GM23338 (cell line): ENCODE measurements around the gene CD53. TPM values are rescaled to one million over a fixed set of nuclear protein-coding genes. Genes with fewer than 3 reads are reported as not detected.

Source experiments
- ATAC-seq: fragments of 200-7000 bp; cut with Tn5 transposase; 3 replicates; pipeline ENCODE4 v1.9.1; 2020
- DNase-seq: peaks from one replicate; pipeline ENCODE4 v3.0.0-alpha.2; 2015; ENCODE audit warnings: low spot score
- H2AFZ ChIP-seq: fragments of 200-600 bp; sonication (generic); 2 replicates; pipeline ENCODE4 v1.8.0; 2016; ENCODE audit warnings: antibody characterized with exemption, mild to moderate bottlenecking, moderate library complexity
- H3F3A ChIP-seq: fragments of 200-600 bp; sonication (generic); replicated peaks from 2 replicates; pipeline ENCODE4 v1.8.0; 2017; ENCODE audit warnings: antibody characterized with exemption, mixed run types, low read depth
- H3K27ac ChIP-seq: fragments of 200-600 bp; sonication (generic); 2 replicates; pipeline ENCODE4 v1.6.1; 2016; ENCODE audit warnings: low read depth
- H3K27me3 ChIP-seq: fragments of 200-600 bp; sonication (generic); 2 replicates; pipeline ENCODE4 v1.8.0; 2016; ENCODE audit warnings: mild to moderate bottlenecking, mixed run types, moderate library complexity; ENCODE audit not compliant: insufficient read depth
- H3K36me3 ChIP-seq: fragments of 200-600 bp; sonication (generic); 2 replicates; pipeline ENCODE4 v1.8.0; 2016; ENCODE audit warnings: mild to moderate bottlenecking; ENCODE audit not compliant: insufficient read depth
- H3K4me1 ChIP-seq: fragments of 200-600 bp; sonication (generic); 2 replicates; pipeline ENCODE4 v1.8.0; 2016; ENCODE audit warnings: mild to moderate bottlenecking, moderate library complexity; ENCODE audit not compliant: insufficient read depth
- H3K4me2 ChIP-seq: fragments of 200-600 bp; sonication (generic); 2 replicates; pipeline ENCODE4 v1.7.1; 2017; ENCODE audit warnings: mixed run types
- H3K4me3 ChIP-seq: fragments of 200-600 bp; sonication (generic); 2 replicates; pipeline ENCODE4 v1.6.1; 2016; ENCODE audit warnings: mixed run types
- H3K79me2 ChIP-seq: fragments of 200-600 bp; sonication (generic); replicated peaks from 2 replicates; pipeline ENCODE4 v1.8.0; 2017; ENCODE audit warnings: mild to moderate bottlenecking; ENCODE audit not compliant: insufficient read depth
- H3K9me2 ChIP-seq: fragments of 200-600 bp; sonication (generic); 2 replicates; pipeline ENCODE4 v1.8.0; 2017; ENCODE audit not compliant: insufficient read depth
- H4K20me1 ChIP-seq: fragments of 200-600 bp; sonication (generic); replicated peaks from 2 replicates; pipeline ENCODE4 v1.8.0; 2017; ENCODE audit warnings: mild to moderate bottlenecking; ENCODE audit not compliant: insufficient read depth
- H3K27ac Mint-ChIP-seq: 2 replicates; pipeline ENCODE4 v1.8.0; 2020; ENCODE audit warnings: inconsistent platforms, mild to moderate bottlenecking, moderate library complexity, mixed read lengths
- H3K27me3 Mint-ChIP-seq: 3 replicates; pipeline ENCODE4 v1.8.0; 2022; ENCODE audit warnings: low read depth, mild to moderate bottlenecking, moderate library complexity, mixed read lengths, inconsistent platforms; ENCODE audit not compliant: insufficient read depth, poor library complexity
- H3K36me3 Mint-ChIP-seq: 3 replicates; pipeline ENCODE4 v1.8.0; 2021; ENCODE audit warnings: low read depth, mild to moderate bottlenecking, inconsistent platforms, moderate library complexity, mixed read lengths
- H3K4me1 Mint-ChIP-seq: 3 replicates; pipeline ENCODE4 v1.8.0; 2020; ENCODE audit warnings: mild to moderate bottlenecking, inconsistent platforms, mixed read lengths
- H3K4me3 Mint-ChIP-seq: 3 replicates; pipeline ENCODE4 v1.8.0; 2021; ENCODE audit warnings: moderate library complexity, mild to moderate bottlenecking, inconsistent platforms, mixed read lengths
- H3K9me3 Mint-ChIP-seq: 3 replicates; pipeline ENCODE4 v1.8.0; 2020; ENCODE audit warnings: moderate library complexity, mild to moderate bottlenecking, inconsistent platforms, mixed read lengths
- CREB1 ChIP-seq: fragments of 250-450 bp; sonication (Bioruptor Pico); IDR thresholded peaks from 2 replicates; pipeline ENCODE4 v1.5.0; 2020; ENCODE audit warnings: low read depth, mild to moderate bottlenecking, moderate library complexity
- EZH2 ChIP-seq: fragments of 200-600 bp; sonication (generic); IDR thresholded peaks from one replicate; pipeline ENCODE4 v1.8.0; 2017; ENCODE audit warnings: antibody characterized with exemption, mild to moderate bottlenecking, low read depth; ENCODE audit not compliant: unreplicated experiment
- EZH2phosphoT487 ChIP-seq: fragments of 200-600 bp; sonication (generic); IDR thresholded peaks from one replicate; pipeline ENCODE4 v1.8.1; 2018; ENCODE audit warnings: antibody characterized with exemption; ENCODE audit not compliant: unreplicated experiment
- JUNB ChIP-seq: IDR thresholded peaks from one replicate; pipeline ENCODE4 v1.6.1; 2016; ENCODE audit warnings: antibody characterized with exemption; ENCODE audit not compliant: unreplicated experiment
- NANOG ChIP-seq: IDR thresholded peaks from 2 replicates; pipeline ENCODE4 v1.6.1; 2016; ENCODE audit warnings: antibody characterized with exemption, borderline replicate concordance
- POLR2AphosphoS5 ChIP-seq: IDR thresholded peaks from 2 replicates; pipeline ENCODE4 v1.6.1; 2016; ENCODE audit warnings: antibody characterized with exemption, low read depth
- STAT1 ChIP-seq: IDR thresholded peaks from one replicate; pipeline ENCODE4 v1.6.1; 2016; ENCODE audit warnings: antibody characterized with exemption; ENCODE audit not compliant: unreplicated experiment
- ZNF114 ChIP-seq: fragments of 250-450 bp; sonication (Bioruptor Pico); IDR thresholded peaks from 2 replicates; pipeline ENCODE4 v1.5.0; 2020; ENCODE audit warnings: mild to moderate bottlenecking, moderate library complexity
- ZNF331 ChIP-seq: fragments of 250-450 bp; sonication (Bioruptor Pico); IDR thresholded peaks from 2 replicates; pipeline ENCODE4 v1.5.0; 2020; ENCODE audit warnings: low read depth, mild to moderate bottlenecking, moderate library complexity
- polyA plus RNA-seq: library from polyadenylated mRNA; unstranded; fragments of >200 nt; fragmentation: Nextera tagmentation; extraction: Ambion mirVana; gene quantifications from 2 replicates; pipeline ENCODE4 v1.2.1, GENCODE V29; 2016
- total RNA-seq: library from RNA; depleted of rRNA; stranded (reverse); fragments of >200 nt; shearing (Covaris generic); gene quantifications from 2 replicates; pipeline ENCODE4 v1.2.3, GENCODE V29; 2014
- TF ChIP-seq, protein P1 (sequence below), 2 experiments: fragments of 200-600 bp in 1 of 2; sonication (generic) in 1 of 2; conservative IDR thresholded peaks; 2 replicates each; pipeline versions ENCODE4 v1.5.1 to v1.6.1; 2016 to 2017; ENCODE audit warnings: antibody characterized with exemption in 2 of 2, low read depth in 2 of 2, mild to moderate bottlenecking in 2 of 2, moderate library complexity in 1 of 2
- TF ChIP-seq, protein P2 (sequence below): fragments of 250-450 bp; sonication (Bioruptor Pico); IDR thresholded peaks from 2 replicates; pipeline ENCODE4 v1.5.0; 2020; ENCODE audit warnings: mild to moderate bottlenecking, moderate library complexity
- TF ChIP-seq, protein P3 (sequence below): IDR thresholded peaks from one replicate; pipeline ENCODE4 v1.6.1; 2018; ENCODE audit warnings: antibody characterized with exemption; ENCODE audit not compliant: unreplicated experiment
- TF ChIP-seq, protein P4 (sequence below): IDR thresholded peaks from 2 replicates; pipeline ENCODE4 v1.6.1; 2016; ENCODE audit warnings: antibody characterized with exemption

Gene CD53
- total and polyA plus RNA-seq, 2 experiments from 2014 or later: 0.28 to 0.70 TPM

DNA sequence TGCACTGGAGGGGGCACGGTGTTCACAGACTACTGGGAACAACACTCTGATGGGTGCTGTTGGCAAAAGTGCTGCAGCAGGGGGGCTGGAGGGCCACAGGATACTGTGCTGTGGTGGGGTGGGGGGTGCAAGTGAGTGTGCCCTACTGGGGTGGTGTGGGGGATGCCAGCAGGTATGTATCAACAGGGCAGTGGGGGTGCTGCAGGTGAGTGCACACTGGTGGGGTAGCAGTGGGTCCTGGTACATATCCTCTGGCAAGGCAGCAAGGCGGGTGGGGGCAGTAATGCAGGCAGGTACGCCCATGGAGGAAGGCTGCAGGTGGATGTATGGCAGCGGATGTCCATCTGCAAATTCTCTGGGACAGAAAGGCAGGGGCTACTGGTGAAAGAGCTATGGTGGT lies 48.8 kb upstream of the CD53 start:
- Histone ChIP-seq H3F3A (no peaks in the 10 kb centered on the region), H3K36me3 (no peaks in the 10 kb centered on the region), H3K27ac (no peak overlapping the region), H3K4me1 (no peaks in the 10 kb centered on the region), H3K4me2 (no peak overlapping the region), H3K27me3 (no peaks in the 10 kb centered on the region), H3K9me2 (no peaks in the 10 kb centered on the region), H3K79me2 (no peaks in the 10 kb centered on the region), H2AFZ (no peak overlapping the region), H3K4me3 (no peak overlapping the region), H4K20me1 (no peaks in the 10 kb centered on the region)
- ATAC-seq (no peak), DNase-seq (no peak)
- no peak overlapping the region for H3K4me3 Mint-ChIP-seq
- H3K27me3 Mint-ChIP-seq: peaks cover 1% of the 10 kb centered on the region
- no peak overlapping the region for H3K27ac Mint-ChIP-seq
- H3K9me3 Mint-ChIP-seq: no peaks in the 10 kb centered on the region; the same call in 1 of the 3 replicates
- H3K36me3 Mint-ChIP-seq: no peaks in the 10 kb centered on the region
- no peaks in the 10 kb centered on the region for H3K4me1 Mint-ChIP-seq
- TF ChIP-seq JUNB (no peak), NANOG (no peak), CREB1 (no peak), ZNF114 (CRISPR knock-in tag) (no peak), ZNF331 (CRISPR knock-in tag) (no peak), STAT1 (no peak), POLR2AphosphoS5 (no peak), EZH2 (no peak), EZH2phosphoT487 (no peak)
- TF ChIP-seq, protein P1, sequence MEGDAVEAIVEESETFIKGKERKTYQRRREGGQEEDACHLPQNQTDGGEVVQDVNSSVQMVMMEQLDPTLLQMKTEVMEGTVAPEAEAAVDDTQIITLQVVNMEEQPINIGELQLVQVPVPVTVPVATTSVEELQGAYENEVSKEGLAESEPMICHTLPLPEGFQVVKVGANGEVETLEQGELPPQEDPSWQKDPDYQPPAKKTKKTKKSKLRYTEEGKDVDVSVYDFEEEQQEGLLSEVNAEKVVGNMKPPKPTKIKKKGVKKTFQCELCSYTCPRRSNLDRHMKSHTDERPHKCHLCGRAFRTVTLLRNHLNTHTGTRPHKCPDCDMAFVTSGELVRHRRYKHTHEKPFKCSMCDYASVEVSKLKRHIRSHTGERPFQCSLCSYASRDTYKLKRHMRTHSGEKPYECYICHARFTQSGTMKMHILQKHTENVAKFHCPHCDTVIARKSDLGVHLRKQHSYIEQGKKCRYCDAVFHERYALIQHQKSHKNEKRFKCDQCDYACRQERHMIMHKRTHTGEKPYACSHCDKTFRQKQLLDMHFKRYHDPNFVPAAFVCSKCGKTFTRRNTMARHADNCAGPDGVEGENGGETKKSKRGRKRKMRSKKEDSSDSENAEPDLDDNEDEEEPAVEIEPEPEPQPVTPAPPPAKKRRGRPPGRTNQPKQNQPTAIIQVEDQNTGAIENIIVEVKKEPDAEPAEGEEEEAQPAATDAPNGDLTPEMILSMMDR (conservative IDR thresholded peaks at IDR 0.05; ENCODE audit: low read depth in 2 of 2): no peak
- TF ChIP-seq, protein P2, sequence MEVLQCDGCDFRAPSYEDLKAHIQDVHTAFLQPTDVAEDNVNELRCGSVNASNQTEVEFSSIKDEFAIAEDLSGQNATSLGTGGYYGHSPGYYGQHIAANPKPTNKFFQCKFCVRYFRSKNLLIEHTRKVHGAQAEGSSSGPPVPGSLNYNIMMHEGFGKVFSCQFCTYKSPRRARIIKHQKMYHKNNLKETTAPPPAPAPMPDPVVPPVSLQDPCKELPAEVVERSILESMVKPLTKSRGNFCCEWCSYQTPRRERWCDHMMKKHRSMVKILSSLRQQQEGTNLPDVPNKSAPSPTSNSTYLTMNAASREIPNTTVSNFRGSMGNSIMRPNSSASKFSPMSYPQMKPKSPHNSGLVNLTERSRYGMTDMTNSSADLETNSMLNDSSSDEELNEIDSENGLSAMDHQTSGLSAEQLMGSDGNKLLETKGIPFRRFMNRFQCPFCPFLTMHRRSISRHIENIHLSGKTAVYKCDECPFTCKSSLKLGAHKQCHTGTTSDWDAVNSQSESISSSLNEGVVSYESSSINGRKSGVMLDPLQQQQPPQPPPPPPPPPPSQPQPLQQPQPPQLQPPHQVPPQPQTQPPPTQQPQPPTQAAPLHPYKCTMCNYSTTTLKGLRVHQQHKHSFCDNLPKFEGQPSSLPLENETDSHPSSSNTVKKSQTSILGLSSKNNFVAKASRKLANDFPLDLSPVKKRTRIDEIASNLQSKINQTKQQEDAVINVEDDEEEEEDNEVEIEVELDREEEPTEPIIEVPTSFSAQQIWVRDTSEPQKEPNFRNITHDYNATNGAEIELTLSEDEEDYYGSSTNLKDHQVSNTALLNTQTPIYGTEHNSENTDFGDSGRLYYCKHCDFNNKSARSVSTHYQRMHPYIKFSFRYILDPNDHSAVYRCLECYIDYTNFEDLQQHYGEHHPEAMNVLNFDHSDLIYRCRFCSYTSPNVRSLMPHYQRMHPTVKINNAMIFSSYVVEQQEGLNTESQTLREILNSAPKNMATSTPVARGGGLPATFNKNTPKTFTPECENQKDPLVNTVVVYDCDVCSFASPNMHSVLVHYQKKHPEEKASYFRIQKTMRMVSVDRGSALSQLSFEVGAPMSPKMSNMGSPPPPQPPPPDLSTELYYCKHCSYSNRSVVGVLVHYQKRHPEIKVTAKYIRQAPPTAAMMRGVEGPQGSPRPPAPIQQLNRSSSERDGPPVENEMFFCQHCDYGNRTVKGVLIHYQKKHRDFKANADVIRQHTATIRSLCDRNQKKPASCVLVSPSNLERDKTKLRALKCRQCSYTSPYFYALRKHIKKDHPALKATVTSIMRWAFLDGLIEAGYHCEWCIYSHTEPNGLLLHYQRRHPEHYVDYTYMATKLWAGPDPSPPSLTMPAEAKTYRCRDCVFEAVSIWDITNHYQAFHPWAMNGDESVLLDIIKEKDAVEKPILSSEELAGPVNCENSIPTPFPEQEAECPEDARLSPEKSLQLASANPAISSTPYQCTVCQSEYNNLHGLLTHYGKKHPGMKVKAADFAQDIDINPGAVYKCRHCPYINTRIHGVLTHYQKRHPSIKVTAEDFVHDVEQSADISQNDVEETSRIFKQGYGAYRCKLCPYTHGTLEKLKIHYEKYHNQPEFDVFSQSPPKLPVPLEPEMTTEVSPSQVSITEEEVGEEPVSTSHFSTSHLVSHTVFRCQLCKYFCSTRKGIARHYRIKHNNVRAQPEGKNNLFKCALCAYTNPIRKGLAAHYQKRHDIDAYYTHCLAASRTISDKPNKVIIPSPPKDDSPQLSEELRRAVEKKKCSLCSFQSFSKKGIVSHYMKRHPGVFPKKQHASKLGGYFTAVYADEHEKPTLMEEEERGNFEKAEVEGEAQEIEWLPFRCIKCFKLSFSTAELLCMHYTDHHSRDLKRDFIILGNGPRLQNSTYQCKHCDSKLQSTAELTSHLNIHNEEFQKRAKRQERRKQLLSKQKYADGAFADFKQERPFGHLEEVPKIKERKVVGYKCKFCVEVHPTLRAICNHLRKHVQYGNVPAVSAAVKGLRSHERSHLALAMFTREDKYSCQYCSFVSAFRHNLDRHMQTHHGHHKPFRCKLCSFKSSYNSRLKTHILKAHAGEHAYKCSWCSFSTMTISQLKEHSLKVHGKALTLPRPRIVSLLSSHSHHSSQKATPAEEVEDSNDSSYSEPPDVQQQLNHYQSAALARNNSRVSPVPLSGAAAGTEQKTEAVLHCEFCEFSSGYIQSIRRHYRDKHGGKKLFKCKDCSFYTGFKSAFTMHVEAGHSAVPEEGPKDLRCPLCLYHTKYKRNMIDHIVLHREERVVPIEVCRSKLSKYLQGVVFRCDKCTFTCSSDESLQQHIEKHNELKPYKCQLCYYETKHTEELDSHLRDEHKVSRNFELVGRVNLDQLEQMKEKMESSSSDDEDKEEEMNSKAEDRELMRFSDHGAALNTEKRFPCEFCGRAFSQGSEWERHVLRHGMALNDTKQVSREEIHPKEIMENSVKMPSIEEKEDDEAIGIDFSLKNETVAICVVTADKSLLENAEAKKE (CRISPR knock-in tag): no peak
- TF ChIP-seq, protein P3, sequence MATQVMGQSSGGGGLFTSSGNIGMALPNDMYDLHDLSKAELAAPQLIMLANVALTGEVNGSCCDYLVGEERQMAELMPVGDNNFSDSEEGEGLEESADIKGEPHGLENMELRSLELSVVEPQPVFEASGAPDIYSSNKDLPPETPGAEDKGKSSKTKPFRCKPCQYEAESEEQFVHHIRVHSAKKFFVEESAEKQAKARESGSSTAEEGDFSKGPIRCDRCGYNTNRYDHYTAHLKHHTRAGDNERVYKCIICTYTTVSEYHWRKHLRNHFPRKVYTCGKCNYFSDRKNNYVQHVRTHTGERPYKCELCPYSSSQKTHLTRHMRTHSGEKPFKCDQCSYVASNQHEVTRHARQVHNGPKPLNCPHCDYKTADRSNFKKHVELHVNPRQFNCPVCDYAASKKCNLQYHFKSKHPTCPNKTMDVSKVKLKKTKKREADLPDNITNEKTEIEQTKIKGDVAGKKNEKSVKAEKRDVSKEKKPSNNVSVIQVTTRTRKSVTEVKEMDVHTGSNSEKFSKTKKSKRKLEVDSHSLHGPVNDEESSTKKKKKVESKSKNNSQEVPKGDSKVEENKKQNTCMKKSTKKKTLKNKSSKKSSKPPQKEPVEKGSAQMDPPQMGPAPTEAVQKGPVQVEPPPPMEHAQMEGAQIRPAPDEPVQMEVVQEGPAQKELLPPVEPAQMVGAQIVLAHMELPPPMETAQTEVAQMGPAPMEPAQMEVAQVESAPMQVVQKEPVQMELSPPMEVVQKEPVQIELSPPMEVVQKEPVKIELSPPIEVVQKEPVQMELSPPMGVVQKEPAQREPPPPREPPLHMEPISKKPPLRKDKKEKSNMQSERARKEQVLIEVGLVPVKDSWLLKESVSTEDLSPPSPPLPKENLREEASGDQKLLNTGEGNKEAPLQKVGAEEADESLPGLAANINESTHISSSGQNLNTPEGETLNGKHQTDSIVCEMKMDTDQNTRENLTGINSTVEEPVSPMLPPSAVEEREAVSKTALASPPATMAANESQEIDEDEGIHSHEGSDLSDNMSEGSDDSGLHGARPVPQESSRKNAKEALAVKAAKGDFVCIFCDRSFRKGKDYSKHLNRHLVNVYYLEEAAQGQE: no peak
- TF ChIP-seq, protein P4, sequence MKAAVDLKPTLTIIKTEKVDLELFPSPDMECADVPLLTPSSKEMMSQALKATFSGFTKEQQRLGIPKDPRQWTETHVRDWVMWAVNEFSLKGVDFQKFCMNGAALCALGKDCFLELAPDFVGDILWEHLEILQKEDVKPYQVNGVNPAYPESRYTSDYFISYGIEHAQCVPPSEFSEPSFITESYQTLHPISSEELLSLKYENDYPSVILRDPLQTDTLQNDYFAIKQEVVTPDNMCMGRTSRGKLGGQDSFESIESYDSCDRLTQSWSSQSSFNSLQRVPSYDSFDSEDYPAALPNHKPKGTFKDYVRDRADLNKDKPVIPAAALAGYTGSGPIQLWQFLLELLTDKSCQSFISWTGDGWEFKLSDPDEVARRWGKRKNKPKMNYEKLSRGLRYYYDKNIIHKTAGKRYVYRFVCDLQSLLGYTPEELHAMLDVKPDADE: no peak
